NCI-H1105 (cell line): ENCODE measurements around the gene SMR3B.

Experiments used
- DNase-seq: peaks from one replicate; lab custom pipeline; 2025; lab: John Stamatoyannopoulos, UW

The SMR3B gene

GRCh38 chr4:70382691-70383181, at the start of gene SMR3B:
Gene SMR3B, plus strand, starts transcription at chr4:70383131. Its CDS starts 1,380 bp downstream, at chr4:70384511.
- no peak for DNase-seq

- DNase-seq, result no peak
Measured at GRCh38 chr4:70334681-70335080, 48.2 kb upstream of the SMR3B start, which contains the start of gene CABS1. Gene CABS1, plus strand, starts transcription at chr4:70334981. Its CDS starts 59 bp downstream, at chr4:70335040.

- no peak for DNase-seq
Measured at GRCh38 chr4:70336043-70336442, 46.9 kb upstream of the SMR3B start.

GRCh38 chr4:70337886-70338420, 45.0 kb upstream of the SMR3B start:
- DNase-seq, result no peak

GRCh38 chr4:70356185-70356584, 26.7 kb upstream of the SMR3B start:
- DNase-seq, result no peak

- DNase-seq, result no peak
Measured at GRCh38 chr4:70359115-70359661, 23.7 kb upstream of the SMR3B start.

GRCh38 chr4:70360460-70360859, 22.5 kb upstream of the SMR3B start, which contains the start of gene SMR3A:
Gene SMR3A, plus strand, starts transcription at chr4:70360760. Its CDS starts 1,356 bp downstream, at chr4:70362116.
- no peak for DNase-seq

GRCh38 chr4:70364002-70364401, 18.9 kb upstream of the SMR3B start:
- no peak for DNase-seq

- peak; percentile 13 for DNase-seq
Measured at GRCh38 chr4:70365479-70365878, 17.5 kb upstream of the SMR3B start.

- DNase-seq, result no peak
Measured at GRCh38 chr4:70367813-70368212, 15.1 kb upstream of the SMR3B start.

- DNase-seq, result no peak
Measured at GRCh38 chr4:70371987-70372386, 10.9 kb upstream of the SMR3B start.

GRCh38 chr4:70372760-70373159, 10.2 kb upstream of the SMR3B start:
- no peak for DNase-seq

- no peak for DNase-seq
Measured at GRCh38 chr4:70380578-70380977, 2.4 kb upstream of the SMR3B start.

- no peak for DNase-seq
Measured at GRCh38 chr4:70392057-70392776, 9.3 kb downstream of the SMR3B start.

GRCh38 chr4:70397580-70397979, 14.6 kb downstream of the SMR3B start, which contains the start of gene OPRPN:
Gene OPRPN, plus strand, starts transcription at chr4:70397940. Its CDS starts 1,346 bp downstream, at chr4:70399286.
- DNase-seq, result no peak

- DNase-seq, result no peak
Measured at GRCh38 chr4:70399319-70399718, 16.4 kb downstream of the SMR3B start.

- DNase-seq, result no peak
Measured at GRCh38 chr4:70402762-70403161, 19.8 kb downstream of the SMR3B start.

- no peak for DNase-seq
Measured at GRCh38 chr4:70405765-70406164, 22.8 kb downstream of the SMR3B start.

GRCh38 chr4:70425306-70425705, 42.4 kb downstream of the SMR3B start:
- DNase-seq, result no peak

- DNase-seq, result no peak
Measured at GRCh38 chr4:70426789-70427188, 43.9 kb downstream of the SMR3B start.

GRCh38 chr4:70437197-70437596, 54.3 kb downstream of the SMR3B start:
- no peak for DNase-seq
